Ishikawa (cell line): Measurements from ENCODE around the gene NCBP3.

ENCODE experiments used
- CEBPB ChIP-seq: IDR thresholded peaks from 2 replicates; pipeline ENCODE4 v1.6.1; 2012
- CREB1 ChIP-seq: IDR thresholded peaks from 2 replicates; pipeline ENCODE4 v1.6.1; 2012; ENCODE audit warnings: low read depth
- EGR1 ChIP-seq: IDR thresholded peaks from 2 replicates; pipeline ENCODE4 v1.6.1; 2012
- EP300 ChIP-seq: IDR thresholded peaks from 2 replicates; pipeline ENCODE4 v1.6.1; 2012; ENCODE audit warnings: borderline replicate concordance
- FOXM1 ChIP-seq: IDR thresholded peaks from 2 replicates; pipeline ENCODE4 v1.6.1; 2012; ENCODE audit warnings: low read depth, borderline replicate concordance
- NFIC ChIP-seq: IDR thresholded peaks from 2 replicates; pipeline ENCODE4 v1.6.1; 2012
- RAD21 ChIP-seq: IDR thresholded peaks from 2 replicates; pipeline ENCODE4 v1.6.1; 2012; ENCODE audit warnings: low read depth
- TAF1 ChIP-seq: IDR thresholded peaks from 2 replicates; pipeline ENCODE4 v1.6.1; 2012; ENCODE audit warnings: low read depth, mild to moderate bottlenecking
- TCF12 ChIP-seq: IDR thresholded peaks from 2 replicates; pipeline ENCODE4 v1.6.1; 2012; ENCODE audit warnings: low read depth
- TEAD4 ChIP-seq: IDR thresholded peaks from 2 replicates; pipeline ENCODE4 v1.6.1; 2012
- YY1 ChIP-seq: IDR thresholded peaks from 2 replicates; pipeline ENCODE4 v1.6.1; 2012; ENCODE audit warnings: low read depth
- ZBTB7A ChIP-seq: IDR thresholded peaks from 2 replicates; pipeline ENCODE4 v1.6.1; 2012; ENCODE audit warnings: low read depth
- TF ChIP-seq, protein P1 (sequence below): IDR thresholded peaks from 2 replicates; pipeline ENCODE4 v1.6.1; 2012
- TF ChIP-seq, protein P2 (sequence below): IDR thresholded peaks from 2 replicates; pipeline ENCODE4 v1.6.1; 2012; ENCODE audit warnings: low read depth, mild to moderate bottlenecking
- TF ChIP-seq, protein P3 (sequence below): IDR thresholded peaks from 2 replicates; pipeline ENCODE4 v1.6.1; 2012

The NCBP3 gene

DNA sequence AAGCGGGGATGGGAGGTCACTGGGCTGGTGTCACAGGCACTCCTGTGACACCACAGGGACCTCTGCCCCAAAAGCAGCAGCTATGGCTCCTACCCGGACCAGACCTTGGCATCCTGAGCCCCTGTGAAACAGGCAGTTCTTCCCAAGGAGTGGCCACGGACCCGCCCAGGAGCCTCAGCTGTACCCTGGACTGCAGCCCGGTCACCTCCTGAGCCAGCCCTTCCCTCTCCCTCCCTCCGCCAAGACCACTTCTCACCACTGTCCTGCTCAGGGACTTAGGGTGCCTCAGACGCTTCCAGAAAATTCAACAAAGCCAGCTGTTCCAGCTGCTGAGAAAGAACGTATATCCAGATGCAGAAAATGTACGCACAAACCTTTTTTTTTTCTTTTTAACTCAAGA is 13.9 kb upstream of the NCBP3 start:
- TF ChIP-seq ZBTB7A (no peak), TEAD4 (no peak), TAF1 (no peak), CEBPB (no peak), CREB1 (no peak), TCF12 (no peak), YY1 (no peak), NFIC (no peak)
- TF ChIP-seq, protein P1, sequence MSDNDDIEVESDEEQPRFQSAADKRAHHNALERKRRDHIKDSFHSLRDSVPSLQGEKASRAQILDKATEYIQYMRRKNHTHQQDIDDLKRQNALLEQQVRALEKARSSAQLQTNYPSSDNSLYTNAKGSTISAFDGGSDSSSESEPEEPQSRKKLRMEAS = no peak

DNA sequence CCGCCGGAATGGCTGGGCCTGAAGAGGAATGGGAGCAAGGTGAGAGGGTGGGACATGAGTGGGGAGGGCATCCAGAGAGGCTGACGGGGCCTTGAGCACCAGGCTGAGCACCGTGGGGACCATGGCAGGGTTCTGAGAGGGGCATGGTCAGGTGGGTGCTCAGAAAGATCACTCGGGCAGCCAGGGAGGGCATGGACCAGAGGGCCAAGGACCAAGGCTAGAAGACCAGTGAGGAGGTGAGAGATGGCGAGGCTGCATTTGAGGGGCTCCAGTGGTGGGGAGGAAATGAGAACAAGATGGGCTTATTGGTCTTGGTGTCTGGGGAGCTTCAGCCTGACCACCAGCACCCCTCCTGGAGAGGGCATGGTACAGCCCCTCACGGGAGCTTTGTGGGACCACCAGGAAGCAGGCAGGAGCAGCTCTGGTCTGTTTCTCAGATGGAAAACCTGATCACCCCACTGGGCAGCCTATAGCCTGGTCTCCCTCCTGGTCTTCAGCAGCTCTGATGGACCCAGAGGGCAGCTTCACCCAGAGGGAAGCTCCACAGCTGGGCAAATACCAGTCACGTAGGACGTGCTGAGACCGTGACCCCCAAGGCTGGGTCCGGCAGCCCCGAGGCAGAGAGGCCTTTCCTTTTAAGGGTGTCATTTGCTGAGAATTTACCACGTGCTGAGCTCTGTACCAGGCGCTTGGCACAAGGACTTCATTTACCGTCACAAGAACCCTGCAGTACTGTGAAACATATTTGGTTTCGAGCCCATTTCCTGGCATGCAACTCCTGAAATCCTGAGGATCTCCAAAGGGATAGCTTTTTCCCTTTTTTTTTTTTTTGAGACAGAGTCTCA is 11.4 kb upstream of the NCBP3 start:
- TF ChIP-seq FOXM1 = no peak
- TF ChIP-seq, protein P2, sequence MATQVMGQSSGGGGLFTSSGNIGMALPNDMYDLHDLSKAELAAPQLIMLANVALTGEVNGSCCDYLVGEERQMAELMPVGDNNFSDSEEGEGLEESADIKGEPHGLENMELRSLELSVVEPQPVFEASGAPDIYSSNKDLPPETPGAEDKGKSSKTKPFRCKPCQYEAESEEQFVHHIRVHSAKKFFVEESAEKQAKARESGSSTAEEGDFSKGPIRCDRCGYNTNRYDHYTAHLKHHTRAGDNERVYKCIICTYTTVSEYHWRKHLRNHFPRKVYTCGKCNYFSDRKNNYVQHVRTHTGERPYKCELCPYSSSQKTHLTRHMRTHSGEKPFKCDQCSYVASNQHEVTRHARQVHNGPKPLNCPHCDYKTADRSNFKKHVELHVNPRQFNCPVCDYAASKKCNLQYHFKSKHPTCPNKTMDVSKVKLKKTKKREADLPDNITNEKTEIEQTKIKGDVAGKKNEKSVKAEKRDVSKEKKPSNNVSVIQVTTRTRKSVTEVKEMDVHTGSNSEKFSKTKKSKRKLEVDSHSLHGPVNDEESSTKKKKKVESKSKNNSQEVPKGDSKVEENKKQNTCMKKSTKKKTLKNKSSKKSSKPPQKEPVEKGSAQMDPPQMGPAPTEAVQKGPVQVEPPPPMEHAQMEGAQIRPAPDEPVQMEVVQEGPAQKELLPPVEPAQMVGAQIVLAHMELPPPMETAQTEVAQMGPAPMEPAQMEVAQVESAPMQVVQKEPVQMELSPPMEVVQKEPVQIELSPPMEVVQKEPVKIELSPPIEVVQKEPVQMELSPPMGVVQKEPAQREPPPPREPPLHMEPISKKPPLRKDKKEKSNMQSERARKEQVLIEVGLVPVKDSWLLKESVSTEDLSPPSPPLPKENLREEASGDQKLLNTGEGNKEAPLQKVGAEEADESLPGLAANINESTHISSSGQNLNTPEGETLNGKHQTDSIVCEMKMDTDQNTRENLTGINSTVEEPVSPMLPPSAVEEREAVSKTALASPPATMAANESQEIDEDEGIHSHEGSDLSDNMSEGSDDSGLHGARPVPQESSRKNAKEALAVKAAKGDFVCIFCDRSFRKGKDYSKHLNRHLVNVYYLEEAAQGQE = no peak
- TF ChIP-seq, protein P3, sequence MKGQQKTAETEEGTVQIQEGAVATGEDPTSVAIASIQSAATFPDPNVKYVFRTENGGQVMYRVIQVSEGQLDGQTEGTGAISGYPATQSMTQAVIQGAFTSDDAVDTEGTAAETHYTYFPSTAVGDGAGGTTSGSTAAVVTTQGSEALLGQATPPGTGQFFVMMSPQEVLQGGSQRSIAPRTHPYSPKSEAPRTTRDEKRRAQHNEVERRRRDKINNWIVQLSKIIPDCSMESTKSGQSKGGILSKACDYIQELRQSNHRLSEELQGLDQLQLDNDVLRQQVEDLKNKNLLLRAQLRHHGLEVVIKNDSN = no peak
- TF ChIP-seq NFIC = no peak
- no peak for TF ChIP-seq RAD21
- TF ChIP-seq CEBPB = no peak
- no peak for TF ChIP-seq TCF12
- TF ChIP-seq, protein P1 = no peak
- TF ChIP-seq TEAD4 = no peak
- no peak for TF ChIP-seq EP300
- no peak for TF ChIP-seq TAF1
- no peak for TF ChIP-seq ZBTB7A
- no peak for TF ChIP-seq YY1
- no peak for TF ChIP-seq EGR1
- TF ChIP-seq CREB1 = no peak

DNA sequence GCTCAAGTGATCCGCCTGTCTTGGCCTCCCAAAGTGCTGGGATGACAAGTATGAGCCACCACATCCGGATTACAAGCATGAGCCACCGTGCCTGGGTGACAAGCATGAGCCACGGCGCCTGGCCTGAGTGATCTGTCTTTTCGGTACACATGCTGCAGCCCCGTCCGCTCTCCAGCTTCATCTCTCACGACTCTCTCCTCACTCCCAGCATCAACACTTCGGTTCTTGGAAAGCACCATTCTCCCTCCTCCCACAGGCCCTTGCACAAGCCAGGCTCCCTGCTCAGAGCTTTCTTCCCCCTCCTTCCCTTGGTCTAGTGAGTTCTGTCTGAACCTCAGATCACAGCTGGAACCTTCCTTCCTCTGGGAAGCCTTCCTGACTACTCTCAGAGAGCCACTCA is 6.5 kb upstream of the NCBP3 start:
- TF ChIP-seq EP300 = no peak

DNA sequence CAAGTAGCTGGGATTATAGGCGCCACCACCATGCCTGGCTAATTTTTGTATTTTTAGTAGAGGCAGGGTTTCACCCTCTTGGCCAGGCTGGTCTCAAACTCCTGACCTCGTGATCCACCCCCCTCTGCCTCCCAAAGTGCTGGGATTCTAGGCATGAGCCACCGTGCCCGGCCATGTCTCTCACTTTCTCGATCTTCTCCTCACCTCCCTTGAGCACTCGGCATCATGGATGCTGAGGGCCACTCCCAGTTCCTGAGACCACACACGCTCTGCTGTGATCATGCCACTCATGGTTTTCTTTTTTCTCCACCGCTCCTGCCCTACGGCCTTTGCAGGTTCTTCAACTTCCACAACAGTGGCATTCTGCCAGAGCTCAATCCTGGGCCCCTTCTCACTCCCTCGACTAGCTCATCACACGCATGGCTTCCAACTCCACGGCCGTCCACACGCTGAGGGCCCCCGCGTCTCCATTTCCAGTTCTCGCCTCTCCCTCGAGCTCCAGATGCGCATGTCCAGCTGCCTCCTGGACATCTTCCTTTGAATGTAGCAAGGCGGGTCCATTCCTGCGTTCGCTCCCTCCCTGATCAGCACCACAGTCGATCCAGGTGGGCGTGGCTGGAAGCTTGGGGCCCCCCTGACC is 5.5 kb upstream of the NCBP3 start:
- TF ChIP-seq ZBTB7A (no peak), NFIC (no peak), TAF1 (no peak)
- TF ChIP-seq, protein P2 = no peak

DNA sequence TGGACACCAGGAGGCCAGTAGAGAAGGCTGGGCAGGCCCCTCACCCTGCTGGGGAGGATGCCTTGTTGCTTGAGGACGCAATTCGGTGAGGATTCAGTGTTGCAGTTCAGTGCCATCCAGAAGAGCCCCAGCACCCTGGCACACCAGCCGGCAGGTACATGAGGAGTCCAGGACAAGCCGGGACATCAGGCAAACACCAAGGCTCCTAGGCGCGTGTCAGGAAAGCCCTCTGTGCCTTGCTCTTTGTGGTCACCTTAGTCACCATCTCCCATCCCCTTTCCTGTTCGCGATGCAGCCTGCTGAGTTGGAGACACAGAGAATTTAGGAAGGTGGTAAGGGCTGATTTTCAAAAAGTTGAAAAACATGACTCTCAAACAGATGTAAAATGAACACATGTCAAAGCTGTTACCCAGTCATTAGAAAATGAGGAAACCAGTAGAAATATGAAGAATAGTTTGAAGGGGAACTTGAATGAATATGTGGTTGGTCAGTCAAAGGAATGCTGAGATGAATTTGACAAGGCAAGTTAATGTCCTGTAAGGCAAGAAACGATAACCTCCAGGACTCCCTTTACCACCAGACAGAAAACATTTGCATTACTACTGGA is 2.3 kb upstream of the NCBP3 start:
- no peak for TF ChIP-seq NFIC
- TF ChIP-seq, protein P3 = no peak
- TF ChIP-seq ZBTB7A = no peak
- no peak for TF ChIP-seq CREB1
- TF ChIP-seq RAD21 = no peak
- no peak for TF ChIP-seq TAF1
- TF ChIP-seq, protein P2 = no peak
- TF ChIP-seq CEBPB = no peak
- no peak for TF ChIP-seq FOXM1
- no peak for TF ChIP-seq TCF12
- TF ChIP-seq, protein P1 = no peak
- TF ChIP-seq EGR1 = no peak
- TF ChIP-seq TEAD4 = no peak
- TF ChIP-seq YY1 = no peak
- TF ChIP-seq EP300 = no peak
